NCI-H2196 treated with DMSO at 0.1 percent for 48 hours (cell line): ENCODE data around the gene PIK3CD.

ENCODE experiments used
- DNase-seq: peaks from one replicate; lab custom pipeline; 2025; ENCODE audit not compliant: unreplicated experiment; lab: John Stamatoyannopoulos, UW

The PIK3CD gene

DNA sequence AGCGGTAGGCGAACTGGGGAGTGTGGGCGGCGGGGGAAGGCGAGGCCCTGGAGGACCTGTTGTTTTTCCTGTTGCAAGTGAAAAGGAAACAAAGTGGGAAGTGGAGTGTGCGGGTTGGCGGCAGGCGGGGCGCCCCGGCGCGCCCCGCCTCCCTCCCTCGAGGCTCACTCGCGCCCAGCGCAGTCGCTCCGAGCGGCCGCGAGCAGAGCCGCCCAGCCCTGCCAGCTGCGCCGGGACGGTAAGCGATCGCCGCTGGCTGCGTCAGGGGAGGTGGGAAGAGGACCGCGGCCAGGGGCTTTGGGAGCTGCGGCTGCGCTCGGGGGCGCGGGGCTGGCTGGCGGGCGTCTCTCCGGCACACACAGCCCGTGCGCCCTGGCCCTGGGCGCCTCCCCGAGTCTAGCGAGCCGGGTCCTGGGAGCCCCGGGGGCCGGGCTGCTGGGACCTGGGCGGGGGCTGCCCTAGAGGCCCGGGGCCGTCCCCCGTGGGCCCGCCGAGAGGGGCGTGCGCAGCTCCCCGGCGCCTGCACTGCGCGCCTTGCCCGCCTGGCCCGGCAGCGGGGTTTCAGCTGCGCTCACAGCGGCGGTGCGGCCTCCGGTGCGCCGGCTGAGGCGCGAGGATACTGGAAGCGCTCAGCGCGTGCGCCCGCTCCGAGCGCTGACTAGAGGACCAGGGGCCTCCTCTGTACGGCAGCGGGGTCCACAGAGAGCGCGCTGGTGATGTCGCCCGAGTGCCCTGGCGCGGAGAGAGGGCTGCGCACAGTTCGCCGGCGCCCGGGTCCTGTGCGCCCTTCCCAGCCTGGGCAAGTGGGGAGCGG lies at the start of gene PIK3CD:
TSS of gene PIK3CD (plus strand) at position 167 of the 814 bp plus-strand sequence. CDS start 58,725 bp downstream, outside the sequence.
- no peak for DNase-seq

DNA sequence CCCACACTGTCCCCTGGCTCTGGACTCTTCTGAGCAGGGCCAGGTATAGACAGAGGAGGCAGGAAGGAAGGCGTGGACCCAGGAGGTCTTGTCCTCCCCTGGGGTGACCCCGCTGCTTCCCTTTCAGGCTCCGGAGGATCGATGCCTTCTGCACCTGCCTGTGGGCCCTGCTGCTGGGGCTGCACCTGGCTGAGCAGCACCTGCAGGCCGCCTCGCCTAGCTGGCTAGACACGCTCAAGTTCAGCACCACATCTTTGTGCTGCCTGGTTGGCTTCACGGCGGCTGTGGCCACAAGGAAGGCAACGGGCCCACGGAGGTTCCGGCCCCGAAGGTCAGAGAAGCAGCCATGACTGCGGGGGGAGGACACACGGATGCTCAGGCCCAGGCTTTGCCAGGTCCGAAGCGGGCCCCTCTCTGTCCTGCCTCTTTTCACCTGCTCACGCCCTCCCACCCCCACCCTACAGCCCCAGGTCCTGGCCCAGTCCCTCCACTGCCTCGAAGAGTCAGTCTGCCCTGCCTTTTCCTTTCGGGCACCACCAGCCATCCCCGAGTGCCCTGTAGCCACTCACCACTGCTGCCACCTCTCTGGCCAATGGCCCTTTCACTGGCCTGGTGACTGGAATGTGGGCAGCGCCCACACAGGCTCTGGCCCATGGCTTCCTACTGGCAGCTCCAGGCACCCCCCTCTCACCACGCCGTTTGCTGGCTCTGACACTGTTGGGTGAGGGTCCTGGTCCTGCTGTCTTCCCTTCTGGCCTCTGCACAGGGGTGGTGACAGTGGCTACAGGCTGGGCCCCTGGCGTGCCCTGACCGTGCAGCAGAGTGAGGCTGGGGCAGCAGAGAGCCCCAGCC lies 49.4 kb upstream of the PIK3CD start:
- no peak for DNase-seq

DNA sequence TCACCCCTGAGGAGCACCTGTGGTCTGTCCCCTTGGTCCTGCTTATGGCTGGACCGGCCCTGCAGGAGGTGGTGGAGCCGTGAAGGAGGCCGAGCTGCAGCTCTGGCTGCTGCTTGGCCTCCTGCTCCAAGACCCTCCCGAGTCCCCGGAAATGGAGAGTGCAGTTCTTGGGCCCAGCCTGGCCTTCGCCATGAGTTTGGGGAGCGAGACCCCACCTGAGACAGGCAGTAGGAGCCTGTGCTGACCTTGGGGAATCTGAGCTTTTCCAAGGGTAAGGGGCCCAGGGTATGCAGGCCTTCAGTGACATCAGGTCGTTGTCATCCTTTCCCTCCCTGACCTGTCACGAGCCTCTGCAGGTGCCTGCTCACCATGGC lies 48.8 kb upstream of the PIK3CD start:
- no peak for DNase-seq

DNA sequence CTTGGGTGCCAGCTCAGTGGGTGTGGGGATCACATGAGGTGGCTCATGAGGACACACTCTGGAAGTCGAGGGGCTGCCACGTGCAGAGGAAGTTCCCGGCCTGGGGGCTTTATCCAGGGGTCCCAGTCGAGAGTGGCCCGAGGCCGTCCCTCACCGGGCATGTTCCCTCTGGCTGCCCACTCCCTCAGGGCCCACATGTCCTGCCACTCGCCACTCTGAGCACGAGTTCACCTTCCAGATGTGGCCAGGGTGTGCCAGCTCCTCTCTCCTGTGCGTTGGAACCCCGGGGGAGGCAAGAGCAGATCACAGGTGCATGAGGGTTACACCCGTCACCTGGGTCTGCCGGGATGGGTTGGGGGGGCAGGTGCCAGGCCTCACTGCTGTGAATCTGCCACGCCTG lies 48.2 kb upstream of the PIK3CD start:
- DNase-seq = no peak

DNA sequence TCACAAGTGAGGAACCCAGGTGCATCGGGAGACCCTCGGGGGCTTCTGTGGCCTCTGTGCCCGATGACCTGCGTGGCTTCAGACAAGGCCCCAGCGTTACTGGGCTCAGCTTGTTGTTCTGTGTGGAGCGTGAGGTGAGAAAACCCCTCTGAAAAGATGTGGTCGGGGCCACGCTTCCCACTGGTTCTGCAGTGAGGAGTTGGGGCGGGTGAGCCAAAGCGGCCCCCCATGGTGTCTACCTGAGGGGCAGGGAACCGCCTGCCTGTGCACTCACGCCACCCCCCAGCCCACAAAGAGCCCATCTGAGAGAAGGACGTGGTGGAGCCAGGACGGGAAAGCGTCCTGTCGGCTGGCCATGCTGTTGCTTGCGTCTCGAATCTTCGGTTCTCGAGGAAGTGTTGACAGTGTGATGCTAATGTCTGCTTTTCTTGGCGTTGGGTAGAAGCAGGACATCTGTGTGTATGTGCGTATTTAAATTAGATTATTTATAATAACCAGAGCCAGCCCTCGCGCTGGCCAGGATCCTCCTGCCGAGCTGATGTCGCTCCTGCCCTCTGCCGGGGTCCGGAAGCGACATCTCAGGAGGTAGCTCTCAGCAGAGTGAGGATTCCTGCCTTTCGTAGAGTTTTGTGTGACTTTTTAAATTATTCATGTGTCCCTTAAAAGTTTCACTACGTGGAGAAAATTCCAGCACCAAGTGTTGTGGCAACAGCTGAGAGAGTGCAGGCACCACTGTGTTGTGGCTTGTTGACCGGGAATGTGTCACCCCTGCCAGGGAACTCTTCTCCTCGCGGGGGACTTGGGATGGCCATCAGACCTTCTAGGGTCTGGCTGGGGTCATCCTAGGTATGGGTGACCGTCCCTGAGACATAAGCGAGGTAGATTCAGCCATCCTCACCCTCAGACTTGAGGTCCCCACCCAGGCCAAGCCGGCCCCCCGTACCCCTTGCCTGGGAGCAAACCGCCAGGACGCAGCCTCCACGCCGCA lies 47.5 kb upstream of the PIK3CD start:
- DNase-seq = no peak

DNA sequence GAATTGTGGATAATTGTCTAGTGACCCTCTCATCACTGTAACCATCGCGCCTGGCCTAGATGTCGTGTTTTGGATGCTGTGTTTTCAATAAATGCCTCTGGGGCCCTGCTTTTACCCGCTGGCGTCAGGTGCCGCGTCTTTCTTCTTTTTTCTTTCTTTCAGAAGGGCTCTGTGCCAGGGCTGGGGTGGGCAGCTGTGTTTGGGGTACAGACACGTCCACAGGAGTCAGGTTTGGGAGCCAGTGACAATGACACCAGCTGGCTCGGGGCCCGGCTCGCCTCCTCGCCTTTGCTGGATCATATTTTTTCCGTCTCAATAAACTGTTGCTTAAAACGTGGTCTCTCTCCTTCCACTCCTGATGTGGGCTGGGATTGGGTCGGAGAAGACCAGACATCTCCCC lies 46.7 kb upstream of the PIK3CD start:
- DNase-seq = no peak

DNA sequence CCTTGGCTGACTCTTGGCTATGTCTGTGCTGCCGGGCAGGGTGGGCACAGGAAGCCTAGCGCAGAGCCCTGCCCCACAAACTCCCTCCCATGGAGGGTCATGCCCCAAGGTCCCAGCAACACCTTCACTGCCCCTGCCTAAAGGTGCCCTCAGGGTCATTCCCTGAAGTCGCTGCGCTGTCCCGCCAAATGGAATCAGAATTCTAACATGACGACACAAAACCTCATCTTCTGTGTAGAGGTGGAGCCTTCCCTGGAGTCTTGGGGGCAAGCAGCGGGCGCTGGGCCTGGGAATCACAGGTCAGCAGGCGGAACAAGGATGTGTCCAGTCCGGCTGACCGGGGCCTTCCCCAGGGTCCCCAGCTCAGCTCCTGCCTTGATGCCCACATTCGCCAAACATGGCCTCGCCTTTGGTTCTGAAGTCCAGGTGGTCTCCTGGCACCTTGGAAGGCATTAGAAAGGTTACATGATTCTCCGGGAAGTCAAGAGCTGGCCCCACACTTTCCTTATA lies 45.5 kb upstream of the PIK3CD start:
- no peak for DNase-seq

DNA sequence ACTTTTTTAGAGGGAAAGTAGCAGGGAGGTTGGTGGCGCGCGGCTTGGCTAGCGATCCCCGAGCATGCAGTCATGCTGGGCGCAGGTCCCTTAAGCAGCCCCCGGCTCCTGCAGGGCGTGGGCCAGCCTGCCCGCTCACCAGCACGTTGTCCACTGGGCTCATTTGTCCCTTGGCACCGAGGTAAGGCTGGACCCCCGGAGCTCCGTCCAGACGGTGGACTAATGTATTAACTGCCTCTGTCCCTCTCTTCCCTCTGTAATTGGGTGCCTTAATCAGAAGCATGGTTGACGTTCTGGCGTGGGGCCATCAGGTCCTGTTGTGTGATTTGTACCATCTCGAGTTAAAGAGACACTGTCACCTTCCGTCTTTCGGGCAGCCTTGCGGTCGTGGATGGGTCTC lies 45.1 kb upstream of the PIK3CD start:
- no peak for DNase-seq

DNA sequence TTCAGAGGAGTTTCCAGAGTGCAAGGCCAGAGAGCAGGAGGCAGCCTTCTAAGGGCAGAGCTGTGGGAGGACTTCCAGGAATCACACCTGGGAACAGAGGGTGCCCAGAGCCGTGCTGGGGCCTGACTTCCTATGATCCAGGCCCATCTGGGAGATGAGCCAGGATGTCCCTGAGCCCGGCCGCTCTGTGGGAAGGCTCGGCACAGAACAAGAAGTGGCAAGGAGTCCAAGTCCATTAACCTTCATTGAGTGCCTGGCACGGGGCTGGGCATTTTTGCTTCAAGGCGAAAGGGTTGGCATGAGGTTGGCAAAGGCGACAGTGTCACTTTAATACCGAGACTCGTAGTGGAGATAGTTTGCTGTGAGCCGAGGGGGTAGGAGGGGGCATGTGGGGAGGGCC lies 44.6 kb upstream of the PIK3CD start:
- DNase-seq = no peak

DNA sequence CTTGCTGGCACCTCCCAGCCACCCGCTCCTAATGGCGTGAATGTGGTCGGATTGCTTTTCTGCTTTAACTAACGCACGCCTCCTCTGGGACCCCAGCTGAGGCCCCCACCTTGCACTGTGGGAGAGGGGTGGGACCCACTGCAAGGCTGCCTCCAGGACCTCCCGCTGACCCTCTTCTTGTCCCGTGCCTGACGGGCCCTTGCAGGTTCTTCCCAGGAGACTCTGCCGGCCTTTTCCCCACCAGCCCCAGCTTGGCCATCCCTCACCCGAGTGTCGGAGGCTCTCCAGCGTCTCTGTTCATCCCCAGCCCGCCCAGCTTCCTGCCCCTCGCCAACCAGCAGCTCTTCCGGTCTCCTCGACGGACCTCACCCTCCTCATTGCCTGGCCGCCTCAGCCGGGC lies 44.2 kb upstream of the PIK3CD start:
- no peak for DNase-seq

DNA sequence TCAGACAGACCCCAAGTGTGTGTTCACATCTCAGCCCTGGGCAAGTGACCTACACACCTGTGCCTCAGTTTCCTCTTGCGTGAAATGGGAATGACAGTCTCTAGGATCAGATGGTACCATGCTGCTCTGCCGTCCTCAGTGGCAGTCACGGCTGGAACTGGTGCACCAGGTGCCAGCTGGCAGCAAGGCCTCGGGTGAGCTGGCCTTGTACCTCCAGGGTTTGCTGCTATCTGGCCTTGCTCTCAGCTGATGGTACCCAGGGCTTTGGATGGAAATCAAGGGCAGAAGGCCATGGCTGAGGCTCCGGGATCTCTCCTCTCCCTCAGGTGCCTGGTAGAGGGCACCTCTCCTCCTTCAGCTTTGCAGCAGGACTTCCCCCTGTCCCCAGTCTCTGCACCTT lies 41.5 kb upstream of the PIK3CD start:
- no peak for DNase-seq

DNA sequence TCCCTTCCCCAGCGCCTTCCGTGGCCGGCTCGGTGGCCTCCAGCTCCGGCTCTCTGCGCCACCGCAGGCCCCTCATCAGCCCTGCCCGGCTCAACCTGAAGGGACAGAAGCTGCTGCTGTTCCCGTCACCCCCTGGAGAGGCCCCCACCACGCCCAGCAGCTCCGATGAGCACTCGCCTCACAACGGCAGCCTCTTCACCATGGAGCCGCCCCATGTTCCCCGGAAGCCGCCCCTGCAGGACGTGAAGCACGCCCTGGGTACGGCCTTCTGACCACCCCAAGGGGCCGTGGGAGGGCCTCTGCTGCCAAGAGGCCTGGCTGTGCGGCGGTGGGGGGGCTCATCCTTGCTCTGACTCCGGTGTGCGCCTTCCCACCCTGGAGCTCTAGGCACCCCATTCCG lies 41.0 kb upstream of the PIK3CD start:
- no peak for DNase-seq

DNA sequence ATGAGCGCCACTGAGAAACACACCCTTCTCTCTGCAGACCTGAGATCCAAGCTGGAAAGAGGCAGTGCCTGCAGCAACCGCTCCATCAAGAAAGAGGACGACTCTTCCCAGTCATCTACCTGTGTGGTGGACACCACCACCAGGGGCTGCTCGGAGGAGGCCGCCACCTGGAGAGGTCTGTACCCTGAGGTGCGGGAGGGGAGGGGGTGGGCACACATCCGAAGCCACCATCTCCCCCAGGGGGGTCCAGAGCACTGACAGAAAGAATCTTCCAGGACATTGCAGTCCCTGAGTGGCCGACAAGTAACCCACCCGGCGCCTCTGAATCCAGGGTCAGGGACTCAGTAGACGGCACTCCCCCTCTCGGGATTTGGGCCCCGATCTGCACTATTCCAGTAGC lies 39.8 kb upstream of the PIK3CD start:
- DNase-seq = no peak

DNA sequence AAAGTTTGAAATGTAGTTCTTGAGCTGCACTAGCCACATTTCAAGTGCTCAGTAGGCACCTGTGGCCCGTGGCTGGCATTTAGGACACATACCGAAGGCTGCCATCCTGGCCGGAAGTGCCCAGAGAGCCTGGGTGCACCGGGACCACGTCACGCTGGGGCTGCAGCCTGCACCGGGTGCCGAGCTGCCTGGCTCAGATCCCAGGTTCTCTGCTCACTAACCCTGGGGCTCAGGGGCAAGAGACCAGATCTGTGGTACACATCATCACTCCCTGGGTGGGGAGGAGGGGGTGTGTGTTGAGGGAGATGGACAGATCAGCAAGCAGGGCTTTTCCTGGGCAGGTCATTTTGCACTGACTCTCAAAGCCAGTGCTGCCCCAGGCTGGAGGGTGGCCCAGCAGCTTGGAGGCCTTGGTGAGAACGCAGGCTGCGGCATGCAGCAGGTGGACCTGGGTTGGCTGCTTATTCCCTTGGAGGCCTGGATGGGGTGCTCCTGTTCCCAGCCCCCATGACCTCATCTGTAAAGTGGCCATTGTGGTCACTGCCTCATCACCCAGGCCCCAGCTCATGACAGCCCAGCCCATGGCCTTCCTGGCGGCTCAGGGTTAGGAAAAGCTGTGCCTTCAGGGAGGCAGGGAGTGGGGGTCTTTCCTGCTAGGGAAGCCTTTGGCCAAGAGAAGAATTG lies 39.2 kb upstream of the PIK3CD start:
- no peak for DNase-seq

DNA sequence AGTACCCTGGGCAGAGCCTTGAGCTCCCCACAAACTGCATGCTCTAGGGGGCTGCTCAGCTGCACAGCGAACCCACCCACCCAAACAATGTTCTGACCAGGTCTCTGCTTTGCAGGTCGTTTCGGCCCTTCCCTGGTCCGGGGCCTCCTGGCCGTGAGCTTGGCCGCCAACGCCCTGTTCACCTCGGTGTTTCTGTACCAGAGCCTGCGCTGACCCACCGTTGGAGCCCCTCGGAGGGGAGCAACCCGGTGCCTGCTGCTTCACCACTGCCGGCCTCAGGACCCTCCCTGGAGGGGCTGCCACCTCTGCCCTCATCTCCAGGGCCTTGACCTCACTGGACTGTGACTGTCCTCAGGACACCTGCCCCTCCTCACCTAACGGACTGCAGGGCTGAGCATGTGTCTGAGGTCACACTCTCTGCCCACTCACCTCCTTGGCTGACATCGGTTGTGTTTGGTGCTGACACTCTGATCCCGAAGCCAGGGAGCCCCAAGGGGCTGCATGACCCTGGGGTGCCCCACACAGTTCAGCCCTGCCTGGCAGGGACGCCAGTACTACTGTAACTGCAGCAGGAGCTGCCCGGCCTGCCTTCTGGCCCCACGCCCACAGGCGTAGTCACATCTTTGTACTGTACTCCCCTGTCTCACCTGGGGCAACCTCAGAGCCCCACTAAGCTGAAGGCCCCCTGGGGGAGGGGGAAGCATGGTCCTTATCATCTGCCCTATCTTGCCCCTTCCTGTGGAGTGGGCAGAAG lies 38.5 kb upstream of the PIK3CD start:
- no peak for DNase-seq

DNA sequence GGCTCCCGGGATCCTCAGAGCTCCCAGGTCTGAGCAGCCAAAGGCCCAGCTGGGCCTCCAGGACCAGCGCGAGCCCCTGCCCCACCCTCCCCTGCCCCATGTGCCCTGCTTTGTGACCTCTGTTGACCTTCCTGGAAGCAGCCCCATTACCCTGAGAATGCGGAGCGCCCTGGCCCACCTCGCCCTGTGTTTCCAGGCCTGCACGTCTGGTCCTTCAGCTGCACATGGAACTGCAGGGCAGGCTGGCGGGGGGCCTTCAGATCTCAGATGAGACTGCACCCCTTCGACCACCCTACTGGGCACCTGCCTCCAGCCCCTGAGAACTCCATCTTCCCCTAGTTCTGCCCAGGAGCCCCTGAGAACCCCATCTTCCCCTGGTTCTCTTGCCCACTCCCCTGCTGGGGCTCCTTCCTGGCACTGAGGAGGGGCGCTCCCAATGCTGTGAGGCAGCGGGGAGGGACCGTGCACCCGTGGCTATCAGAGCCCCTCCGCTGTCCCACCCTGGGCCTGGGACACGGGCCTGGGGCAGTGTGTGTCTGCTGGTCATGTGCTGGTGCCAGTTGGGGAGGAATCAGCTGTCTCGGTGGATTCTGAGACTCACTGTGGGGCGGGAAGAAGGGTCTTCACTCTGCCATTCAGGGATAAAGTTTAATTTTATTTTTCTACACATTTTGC lies 37.8 kb upstream of the PIK3CD start:
- no peak for DNase-seq

DNA sequence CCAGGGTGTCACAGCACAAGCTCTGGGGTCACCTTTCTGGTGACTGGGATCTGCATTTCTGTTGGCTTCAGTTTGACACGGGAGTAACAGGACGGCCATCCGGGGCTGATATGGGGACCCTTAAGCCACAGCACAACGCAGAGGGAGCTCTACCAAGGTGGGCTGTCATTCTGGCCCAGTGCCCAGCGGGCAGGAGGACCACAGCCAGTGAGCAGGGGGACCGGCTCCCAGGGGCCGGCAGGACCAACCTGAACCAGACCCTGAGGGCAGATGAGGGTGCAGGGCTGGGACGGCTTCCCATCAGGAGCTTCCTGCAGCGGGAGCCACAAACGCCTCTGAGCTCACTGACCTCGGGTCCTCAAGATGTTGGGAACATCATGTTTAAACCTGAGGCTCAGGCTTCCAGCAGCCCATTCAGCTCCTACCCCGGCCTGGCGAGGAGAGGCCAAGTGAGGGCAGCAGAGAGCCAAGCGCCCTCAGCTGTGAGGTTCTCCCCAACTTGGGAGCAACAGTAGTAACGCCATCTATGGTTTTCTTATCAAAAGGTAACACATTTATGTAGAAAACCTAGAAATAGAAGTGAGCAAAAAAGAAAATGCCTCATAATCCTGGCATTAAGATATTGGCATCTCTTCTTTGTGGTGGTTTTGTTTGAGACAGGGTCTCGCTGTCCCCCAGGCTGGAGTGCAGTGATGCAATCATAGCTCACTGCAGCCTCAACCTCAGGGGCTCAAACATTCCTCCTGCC lies 36.0 kb upstream of the PIK3CD start:
- DNase-seq = no peak

DNA sequence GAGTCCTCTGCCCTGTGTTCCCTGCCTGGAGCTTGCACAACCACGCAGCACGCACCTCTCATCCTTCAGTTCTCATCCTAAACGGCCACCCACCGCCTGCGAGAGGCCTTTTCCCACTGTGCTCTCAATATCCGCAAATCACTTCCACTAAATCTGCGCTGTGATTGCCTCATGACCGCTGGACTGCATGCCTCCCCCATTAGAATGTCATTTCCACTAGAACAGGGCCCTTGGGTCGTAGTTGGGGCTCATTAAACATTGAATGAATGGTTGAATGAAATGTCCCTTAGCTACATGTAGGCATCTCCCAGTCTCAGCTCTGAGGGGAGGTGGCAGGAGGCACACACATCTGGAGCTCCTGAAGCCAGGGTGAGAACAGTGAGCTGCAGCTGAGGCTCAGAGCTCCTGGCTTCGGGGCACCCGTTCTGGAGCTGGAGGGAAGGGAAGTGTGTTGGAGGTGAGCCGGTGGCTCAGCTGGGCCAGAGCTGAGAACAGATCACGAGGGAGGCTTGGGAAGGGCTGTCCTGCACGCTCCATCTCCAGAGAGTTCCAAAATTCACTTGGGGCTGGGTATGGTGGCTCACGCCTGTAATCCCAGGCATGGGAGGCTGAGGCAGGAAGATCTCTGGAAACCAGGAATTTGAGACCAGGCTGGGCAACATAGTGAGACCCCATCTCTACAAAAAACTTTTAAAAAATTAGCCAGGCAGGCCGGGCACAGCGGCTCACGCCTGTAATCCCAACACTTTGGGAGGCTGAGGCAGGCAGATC lies 32.4 kb upstream of the PIK3CD start:
- DNase-seq = no peak
